LoVo (cell line): ENCODE measurements around the gene TET2.

Experiments
- DNase-seq: peaks from one replicate; pipeline ENCODE4 v3.0.0-alpha.2; 2016; ENCODE audit warnings: low spot score

Gene TET2

GRCh38 chr4:105236202-105236915, 89.7 kb downstream of the TET2 start:
- no peak for DNase-seq

DNA sequence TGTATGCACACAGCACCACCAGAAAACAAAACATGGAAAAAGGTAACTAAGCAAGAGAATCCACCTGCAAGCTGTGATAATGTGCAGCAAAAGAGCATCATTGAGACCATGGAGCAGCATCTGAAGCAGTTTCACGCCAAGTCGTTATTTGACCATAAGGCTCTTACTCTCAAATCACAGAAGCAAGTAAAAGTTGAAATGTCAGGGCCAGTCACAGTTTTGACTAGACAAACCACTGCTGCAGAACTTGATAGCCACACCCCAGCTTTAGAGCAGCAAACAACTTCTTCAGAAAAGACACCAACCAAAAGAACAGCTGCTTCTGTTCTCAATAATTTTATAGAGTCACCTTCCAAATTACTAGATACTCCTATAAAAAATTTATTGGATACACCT, 90.2 kb downstream of the TET2 start:
- no peak for DNase-seq

- no peak for DNase-seq
Measured at GRCh38 chr4:105240037-105240436, 93.4 kb downstream of the TET2 start.

DNA sequence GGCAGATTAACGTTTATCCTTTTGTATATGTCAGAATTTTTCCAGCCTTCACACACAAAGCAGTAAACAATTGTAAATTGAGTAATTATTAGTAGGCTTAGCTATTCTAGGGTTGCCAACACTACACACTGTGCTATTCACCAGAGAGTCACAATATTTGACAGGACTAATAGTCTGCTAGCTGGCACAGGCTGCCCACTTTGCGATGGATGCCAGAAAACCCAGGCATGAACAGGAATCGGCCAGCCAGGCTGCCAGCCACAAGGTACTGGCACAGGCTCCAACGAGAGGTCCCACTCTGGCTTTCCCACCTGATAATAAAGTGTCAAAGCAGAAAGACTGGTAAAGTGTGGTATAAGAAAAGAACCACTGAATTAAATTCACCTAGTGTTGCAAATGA, 94.8 kb downstream of the TET2 start:
- no peak for DNase-seq

DNA sequence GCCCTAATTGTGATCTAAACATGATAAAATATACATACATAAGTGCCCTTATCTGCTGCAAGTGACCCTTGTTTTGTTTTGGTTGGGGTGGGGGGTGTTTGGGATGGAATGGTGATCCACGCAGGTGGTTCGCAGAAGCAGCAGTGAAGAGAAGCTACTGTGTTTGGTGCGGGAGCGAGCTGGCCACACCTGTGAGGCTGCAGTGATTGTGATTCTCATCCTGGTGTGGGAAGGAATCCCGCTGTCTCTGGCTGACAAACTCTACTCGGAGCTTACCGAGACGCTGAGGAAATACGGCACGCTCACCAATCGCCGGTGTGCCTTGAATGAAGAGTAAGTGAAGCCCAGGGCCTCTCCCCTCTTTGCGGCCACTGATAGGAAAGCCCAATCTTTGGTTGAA, 96.8 kb downstream of the TET2 start:
- DNase-seq = no peak

GRCh38 chr4:105246712-105247111, 100.0 kb downstream of the TET2 start:
- DNase-seq = no peak

- no peak for DNase-seq
Measured at GRCh38 chr4:105248613-105249012, 101.9 kb downstream of the TET2 start.

DNA sequence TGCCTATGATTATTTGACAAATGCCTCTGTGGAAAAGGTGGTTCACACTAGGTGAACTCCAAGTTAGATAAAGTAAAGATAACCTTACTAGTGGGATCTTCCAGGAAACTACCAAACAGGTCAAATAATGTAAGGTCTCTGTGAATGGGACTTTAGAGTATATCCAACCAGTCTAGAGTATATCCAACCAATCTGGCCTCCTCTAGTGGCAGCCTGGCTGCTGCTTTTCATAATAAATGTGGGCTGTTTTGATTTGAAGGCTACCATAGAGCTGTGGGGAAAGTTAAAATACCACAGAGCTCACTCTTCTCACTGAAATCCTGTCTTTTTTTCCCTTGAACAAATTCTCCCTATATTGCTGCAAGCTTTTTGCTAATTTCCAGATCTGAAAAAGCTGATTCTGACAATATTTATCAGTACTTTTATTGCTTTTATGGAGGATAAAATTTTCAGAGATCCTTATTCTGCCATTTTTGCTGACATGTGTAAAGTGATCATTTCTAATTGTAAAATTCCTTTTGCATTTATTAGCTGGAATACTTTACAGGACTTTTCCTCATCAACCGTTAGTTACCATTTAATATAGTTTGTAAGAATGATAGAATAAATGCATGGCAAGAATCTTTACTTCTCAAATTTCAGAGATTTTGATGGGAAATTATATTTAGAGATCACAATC, 111.3 kb downstream of the TET2 start:
- no peak for DNase-seq

DNA sequence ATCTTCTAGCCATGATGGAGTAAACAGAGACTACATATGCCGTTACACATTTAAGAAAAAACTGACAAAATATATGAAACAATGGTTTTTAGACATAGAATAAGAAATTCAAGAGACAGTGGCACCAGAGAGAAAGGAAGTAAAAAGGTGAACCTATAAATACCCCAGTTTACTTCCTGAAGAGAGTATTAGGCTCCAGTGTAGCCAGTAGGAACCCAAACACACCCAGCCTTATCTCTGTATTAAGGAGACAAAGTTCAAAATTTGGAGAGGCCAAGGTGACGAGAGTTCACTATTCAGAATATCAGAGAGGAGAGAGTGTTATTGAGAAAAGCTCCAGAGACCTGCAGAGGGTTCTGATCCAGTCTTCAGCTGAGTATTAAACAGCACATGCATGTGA, 119.0 kb downstream of the TET2 start:
- DNase-seq = no peak

DNA sequence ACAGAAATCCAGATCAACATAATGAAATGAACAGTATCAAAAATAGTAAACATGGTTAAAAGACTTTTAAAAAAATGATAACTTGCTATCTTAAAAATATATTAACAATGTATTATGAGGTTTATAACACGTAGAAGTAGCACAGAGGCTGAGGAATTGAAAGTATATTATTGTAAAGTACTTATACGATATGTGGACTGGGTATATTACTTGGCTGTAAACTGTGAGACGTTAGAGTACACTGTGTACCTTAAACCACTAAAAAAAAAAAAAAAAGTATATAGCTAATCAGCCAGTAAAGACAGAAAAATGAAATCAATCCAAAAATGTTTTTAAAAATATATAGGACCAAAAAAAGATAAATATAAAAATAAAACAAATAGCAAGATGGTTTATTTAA, 120.6 kb downstream of the TET2 start:
- DNase-seq = no peak

GRCh38 chr4:105272002-105272401, 125.3 kb downstream of the TET2 start:
- DNase-seq = no peak

DNA sequence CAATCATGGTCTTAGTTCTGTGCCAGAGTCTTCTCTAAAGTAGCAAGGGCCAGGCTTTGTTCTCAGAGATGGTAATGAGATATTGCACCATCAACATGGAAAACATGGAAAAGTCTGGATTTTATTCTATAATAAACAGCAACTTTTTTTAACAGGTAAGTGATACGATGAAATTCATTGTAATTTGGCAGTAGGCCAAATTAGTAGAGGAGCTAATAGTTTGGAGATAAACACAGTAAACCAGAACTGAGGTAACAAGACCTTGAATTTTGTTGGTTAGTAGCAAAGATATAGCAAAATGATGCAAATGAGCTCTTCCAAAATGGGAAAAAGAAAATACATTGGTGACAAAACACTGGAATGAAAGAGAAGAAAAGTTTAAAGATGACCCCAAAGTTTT, 126.6 kb downstream of the TET2 start:
- DNase-seq = no peak

- no peak for DNase-seq
Measured at GRCh38 chr4:105274090-105274489, 127.4 kb downstream of the TET2 start.

- no peak for DNase-seq
Measured at GRCh38 chr4:105274504-105274903, 127.8 kb downstream of the TET2 start.

DNA sequence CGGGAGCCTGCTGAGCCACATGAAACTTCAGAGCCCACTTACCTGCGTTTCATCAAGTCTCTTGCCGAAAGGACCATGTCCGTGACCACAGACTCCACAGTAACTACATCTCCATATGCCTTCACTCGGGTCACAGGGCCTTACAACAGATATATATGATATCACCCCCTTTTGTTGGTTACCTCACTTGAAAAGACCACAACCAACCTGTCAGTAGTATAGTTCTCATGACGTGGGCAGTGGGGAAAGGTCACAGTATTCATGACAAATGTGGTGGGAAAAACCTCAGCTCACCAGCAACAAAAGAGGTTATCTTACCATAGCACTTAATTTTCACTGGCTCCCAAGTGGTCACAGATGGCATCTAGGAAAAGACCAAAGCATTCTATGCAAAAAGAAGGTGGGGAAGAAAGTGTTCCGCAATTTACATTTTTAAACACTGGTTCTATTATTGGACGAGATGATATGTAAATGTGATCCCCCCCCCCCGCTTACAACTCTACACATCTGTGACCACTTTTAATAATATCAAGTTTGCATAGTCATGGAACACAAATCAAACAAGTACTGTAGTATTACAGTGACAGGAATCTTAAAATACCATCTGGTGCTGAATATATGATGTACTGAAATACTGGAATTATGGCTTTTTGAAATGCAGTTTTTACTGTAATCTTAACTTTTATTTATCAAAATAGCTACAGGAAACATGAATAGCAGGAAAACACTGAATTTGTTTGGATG, 129.9 kb downstream of the TET2 start:
- no peak for DNase-seq

DNA sequence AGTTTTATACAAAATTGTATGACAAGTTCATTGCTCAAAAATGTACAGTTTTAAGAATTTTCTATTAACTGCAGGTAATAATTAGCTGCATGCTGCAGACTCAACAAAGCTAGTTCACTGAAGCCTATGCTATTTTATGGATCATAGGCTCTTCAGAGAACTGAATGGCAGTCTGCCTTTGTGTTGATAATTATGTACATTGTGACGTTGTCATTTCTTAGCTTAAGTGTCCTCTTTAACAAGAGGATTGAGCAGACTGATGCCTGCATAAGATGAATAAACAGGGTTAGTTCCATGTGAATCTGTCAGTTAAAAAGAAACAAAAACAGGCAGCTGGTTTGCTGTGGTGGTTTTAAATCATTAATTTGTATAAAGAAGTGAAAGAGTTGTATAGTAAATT, 131.0 kb downstream of the TET2 start:
- DNase-seq = no peak

GRCh38 chr4:105279314-105279713, 132.6 kb downstream of the TET2 start:
- no peak for DNase-seq

DNA sequence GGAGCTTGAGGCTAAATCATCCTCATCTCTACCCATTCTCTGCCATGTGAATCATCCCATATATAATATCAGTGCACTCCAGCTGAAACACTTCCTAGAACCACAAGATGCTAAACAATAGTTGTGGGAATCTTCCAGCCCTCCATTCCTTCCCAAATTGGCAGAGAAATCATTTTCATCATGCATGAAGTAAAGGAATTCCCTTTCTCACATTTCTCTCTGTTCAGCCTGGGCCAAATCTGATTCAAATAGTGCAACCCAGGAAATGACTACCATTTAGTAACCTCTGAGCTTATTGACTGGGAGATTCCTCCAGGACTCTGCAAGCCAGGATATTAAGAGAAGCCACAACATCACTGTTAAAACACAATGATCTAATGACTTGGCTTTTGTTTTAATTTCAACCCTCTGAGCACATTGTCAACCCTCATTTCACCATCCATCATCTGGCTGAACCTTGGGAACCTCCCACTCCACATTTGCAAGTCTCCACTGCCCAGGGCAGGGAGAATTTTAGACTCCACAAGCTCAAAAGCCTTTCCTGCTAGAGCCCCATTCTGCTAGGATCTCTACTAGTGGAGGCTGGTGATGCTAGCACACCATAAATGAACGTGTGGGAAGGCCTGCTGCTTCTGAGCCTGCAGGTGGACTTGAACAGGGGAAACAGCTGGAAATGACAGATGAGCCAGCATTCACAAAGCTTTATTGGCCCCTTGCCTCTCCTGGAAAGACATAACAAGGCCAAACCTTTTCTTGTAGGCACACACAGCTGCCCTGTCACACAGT, 133.9 kb downstream of the TET2 start:
- DNase-seq = no peak

DNA sequence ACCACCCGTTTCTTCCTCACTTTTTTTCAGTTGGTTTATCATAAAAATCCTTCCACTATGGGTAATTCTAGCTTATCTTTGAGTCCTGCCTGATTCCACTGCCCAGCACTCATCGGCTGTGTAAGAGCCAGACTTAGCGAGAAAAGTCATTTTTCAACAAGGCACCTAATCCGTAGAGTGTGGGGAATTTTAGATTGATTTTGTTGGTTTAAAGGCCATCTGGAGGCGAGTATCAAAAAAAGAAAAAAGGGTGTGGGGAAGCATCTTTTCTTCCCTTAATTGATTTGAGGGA, 134.4 kb downstream of the TET2 start:
- no peak for DNase-seq

GRCh38 chr4:105282489-105282888, 135.8 kb downstream of the TET2 start:
- DNase-seq = no peak

DNA sequence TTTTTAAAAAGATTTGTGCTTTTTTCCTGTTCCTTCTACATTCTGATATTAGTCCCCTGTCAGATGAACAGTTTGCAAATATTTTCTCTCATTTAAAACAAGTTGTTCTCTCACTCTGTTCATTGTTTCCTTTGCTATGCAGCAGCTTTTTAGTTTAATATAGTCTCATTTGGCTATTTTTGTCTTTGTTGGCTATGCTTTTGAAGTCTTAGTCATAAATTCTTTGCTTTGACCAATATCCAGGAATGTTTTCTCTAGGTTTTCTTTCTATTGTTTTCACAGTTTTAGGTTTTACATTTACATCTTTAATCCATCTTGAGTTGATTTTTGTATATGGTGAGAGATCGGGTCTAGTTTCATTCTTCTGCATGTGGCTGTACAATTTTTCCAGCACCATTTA, 136.8 kb downstream of the TET2 start:
- no peak for DNase-seq

GRCh38 chr4:105288121-105288520, 141.4 kb downstream of the TET2 start:
- DNase-seq = no peak

GRCh38 chr4:105291925-105292324, 145.2 kb downstream of the TET2 start:
- DNase-seq = no peak
